ENCODE data around the gene VRK3.
"Not testable (repeated sequence)": the region's sequence is repeated elsewhere in the genome, so short reads cannot be mapped to it uniquely, and the experiment has no call there.

The VRK3 gene

GRCh38 chr19:49997709-49998108 lies 27.5 kb downstream of the VRK3 start:
- peak; percentile 73 for FAIRE-seq
- DNase-seq (ENCODE audit: insufficient read length, low spot score), result peak; percentile 50

DNA sequence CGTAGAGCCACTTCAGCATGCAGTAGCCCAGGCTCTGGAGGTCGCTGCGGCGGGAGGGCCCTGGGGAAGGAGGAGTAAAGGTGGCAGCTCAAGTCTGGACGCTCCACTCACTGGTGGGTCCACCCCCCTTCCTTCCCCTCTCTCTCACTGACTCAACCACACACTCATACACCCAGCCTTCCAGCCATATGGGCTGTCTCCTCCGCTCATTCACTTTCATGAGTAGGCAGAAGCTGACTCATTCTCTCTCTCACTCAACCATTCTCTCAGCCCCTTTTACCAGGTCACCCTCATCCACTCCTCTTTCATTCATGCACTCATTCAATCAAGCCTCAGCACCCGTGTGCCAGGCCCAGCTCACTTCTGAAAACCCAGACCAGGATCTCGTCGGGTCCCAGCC lies 36.7 kb downstream of the VRK3 start:
- DNase-seq (ENCODE audit: insufficient read length, low spot score) (no peak), FAIRE-seq (no peak)

DNA sequence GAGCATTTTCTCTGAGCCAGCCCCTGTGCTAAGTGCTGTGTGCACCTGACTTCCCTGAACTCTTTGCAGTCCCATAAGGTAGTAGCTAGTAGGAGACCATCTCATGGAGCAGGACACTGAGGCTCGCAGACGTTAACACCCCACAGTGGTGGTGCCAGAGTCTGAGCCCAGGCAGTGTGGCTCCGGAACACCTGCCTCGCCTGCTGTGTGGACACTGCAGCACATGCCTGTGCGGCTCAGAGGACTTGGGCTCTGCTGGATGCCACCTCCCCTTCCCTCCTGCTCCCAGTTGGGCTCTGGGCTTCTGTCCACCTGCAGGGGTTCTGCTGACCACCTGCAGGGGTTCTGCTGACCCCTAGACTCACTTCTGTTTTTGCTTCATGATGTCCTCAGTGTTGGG lies 37.2 kb downstream of the VRK3 start:
- no peak for FAIRE-seq
- no peak for DNase-seq (ENCODE audit: insufficient read length, low spot score)

DNA sequence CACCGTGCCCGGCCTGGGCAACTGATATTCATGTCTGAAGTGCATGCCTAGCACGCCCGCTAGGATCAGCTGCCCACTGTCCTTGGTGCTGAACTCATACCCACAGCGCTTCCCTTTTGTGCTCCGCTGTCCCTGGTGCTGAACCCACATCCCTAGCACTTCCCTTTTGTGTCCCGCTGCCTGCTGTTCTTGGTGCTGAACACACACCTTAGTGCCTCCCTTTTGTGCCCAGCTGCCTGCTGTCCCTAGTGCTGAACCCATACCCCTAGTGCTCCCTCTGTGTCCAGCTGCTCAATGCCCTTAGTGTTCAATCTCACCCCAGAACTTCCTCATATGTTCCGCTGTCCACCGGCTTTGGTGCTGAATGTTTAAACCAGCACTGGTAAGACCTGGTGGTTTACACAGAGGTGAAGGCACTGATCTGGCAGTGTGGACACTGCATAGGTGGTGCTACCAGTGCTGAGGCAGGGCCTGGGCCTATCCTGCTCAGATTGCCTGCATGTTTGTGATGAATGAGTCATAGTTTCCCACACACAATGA lies 37.9 kb downstream of the VRK3 start:
- FAIRE-seq, result peak; percentile 83
- peak; percentile 42 for DNase-seq (ENCODE audit: insufficient read length, low spot score)

- no peak for FAIRE-seq
- DNase-seq (ENCODE audit: insufficient read length, low spot score), result no peak
These were observed 38.8 kb downstream of the VRK3 start for GRCh38 chr19:49986354-49986753.

- FAIRE-seq (no peak), DNase-seq (ENCODE audit: insufficient read length, low spot score) (no peak)
These were observed 39.3 kb downstream of the VRK3 start for GRCh38 chr19:49985871-49986270.

GRCh38 chr19:49984491-49984890 lies 40.7 kb downstream of the VRK3 start:
- FAIRE-seq (no peak), DNase-seq (ENCODE audit: insufficient read length, low spot score) (no peak)

DNA sequence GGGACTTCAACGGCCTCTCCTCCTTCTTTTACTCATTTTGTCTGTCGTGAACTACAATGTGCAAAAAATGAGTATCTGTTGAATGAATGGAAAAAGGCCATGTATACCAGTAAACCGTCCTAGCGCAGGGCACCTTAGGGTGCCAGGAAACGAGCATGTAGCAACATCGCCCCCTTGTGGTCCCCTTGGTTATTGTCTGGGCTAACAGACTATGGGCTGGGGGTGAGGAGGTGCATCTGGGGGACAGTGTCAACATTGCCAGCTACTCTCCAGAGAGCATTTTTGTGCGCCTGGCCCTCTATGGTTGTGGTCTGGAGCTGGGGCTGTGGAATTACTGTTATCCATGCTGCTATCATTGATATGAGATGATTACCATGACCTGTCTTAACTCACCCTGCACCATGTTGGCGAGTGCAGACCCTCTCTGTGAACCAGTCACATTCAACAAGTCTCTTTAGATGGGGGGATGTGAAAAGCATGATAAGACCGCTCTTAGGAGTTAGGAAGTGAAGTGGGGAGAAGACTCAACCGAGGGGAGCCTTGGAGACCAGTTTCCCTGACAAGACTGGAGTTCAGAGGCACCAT lies 41.4 kb downstream of the VRK3 start:
- FAIRE-seq (peak; percentile 70), DNase-seq (ENCODE audit: insufficient read length, low spot score) (peak; percentile 64)

- DNase-seq (ENCODE audit: insufficient read length, low spot score) (no peak), FAIRE-seq (no peak)
These were observed 43.3 kb downstream of the VRK3 start for GRCh38 chr19:49981603-49982593.

- no peak for DNase-seq (ENCODE audit: insufficient read length, low spot score)
- no peak for FAIRE-seq
These were observed 46.8 kb downstream of the VRK3 start for GRCh38 chr19:49978324-49978723.

- FAIRE-seq (no peak), DNase-seq (ENCODE audit: insufficient read length, low spot score) (no peak)
These were observed 47.3 kb downstream of the VRK3 start for GRCh38 chr19:49977881-49978280.

DNA sequence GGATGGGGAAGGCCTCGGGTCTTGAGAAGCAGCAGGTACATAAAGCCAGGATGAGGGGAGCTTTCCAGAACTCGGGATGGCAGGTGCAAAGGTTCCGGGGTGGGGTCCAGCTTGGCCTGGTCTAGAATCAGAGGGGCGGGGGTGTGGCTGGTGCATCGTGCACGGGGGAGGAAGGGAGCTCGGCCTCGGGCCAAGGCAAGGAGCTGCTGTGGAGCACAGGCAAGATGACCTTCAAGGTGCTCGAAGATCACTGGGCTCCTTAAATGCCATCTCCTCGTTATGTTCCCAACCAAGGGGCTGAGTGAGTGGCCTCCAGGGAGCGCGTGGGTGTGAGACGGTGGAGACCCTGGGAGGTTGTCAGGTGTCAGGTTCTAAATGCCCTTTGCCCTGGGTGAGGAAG lies 48.1 kb downstream of the VRK3 start:
- DNase-seq (ENCODE audit: insufficient read length, low spot score) (no peak), FAIRE-seq (no peak)

- no peak for DNase-seq (ENCODE audit: insufficient read length, low spot score)
- FAIRE-seq, result no peak
These were observed 48.7 kb downstream of the VRK3 start for GRCh38 chr19:49976496-49976895.

GRCh38 chr19:49975051-49975450 lies 50.1 kb downstream of the VRK3 start:
- DNase-seq (ENCODE audit: insufficient read length, low spot score) (no peak), FAIRE-seq (no peak)

GRCh38 chr19:49973987-49974386 lies 51.2 kb downstream of the VRK3 start:
- DNase-seq (ENCODE audit: insufficient read length, low spot score), result no peak
- no peak for FAIRE-seq

DNA sequence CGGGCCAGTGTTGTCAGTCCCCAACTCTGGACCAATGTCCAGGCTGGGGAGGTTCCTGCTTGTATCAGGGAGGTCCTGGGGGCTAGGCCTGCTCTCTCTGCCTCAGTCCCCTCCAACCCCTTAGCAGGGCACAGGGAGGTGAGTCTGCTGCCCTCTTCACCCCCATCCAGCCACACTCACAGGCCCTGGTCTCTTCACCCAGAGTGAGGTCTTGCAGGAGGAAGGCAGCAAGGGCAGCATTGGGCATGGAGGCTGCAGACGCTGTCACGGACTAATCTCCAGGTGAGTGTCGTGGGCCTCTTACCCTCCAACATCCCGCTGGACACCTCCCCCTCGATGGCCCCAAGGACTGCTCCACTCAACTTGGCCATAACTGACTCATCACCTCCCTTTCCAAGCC lies 52.3 kb downstream of the VRK3 start:
- DNase-seq (ENCODE audit: insufficient read length, low spot score) (no peak), FAIRE-seq (no peak)

DNA sequence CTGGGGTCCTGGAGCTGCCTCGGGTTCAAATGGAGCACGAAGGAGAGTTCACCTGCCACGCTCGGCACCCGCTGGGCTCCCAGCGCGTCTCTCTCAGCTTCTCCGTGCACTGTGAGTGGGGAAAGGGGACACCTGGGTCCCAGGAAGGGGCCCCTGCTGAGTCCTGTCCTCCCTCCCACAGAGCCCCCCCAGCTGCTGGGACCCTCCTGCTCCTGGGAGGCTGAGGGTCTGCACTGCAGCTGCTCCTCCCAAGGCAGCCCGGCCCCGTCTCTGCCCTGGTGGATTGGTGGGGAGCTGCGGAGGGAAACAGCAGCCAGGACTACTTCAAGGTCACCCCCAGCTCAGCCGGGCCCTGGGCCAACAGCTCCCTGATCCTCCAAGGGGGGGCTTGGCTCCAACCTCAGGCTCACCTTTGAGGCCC lies 53.2 kb downstream of the VRK3 start:
- no peak for FAIRE-seq
- no peak for DNase-seq (ENCODE audit: insufficient read length, low spot score)

- FAIRE-seq; DNase-seq (ENCODE audit: insufficient read length, low spot score): not testable (repeated sequence)
These were observed 55.8 kb downstream of the VRK3 start for GRCh38 chr19:49969355-49969754.

GRCh38 chr19:49968279-49968922 lies 56.8 kb downstream of the VRK3 start:
- no peak for DNase-seq (ENCODE audit: insufficient read length, low spot score)
- no peak for FAIRE-seq

DNA sequence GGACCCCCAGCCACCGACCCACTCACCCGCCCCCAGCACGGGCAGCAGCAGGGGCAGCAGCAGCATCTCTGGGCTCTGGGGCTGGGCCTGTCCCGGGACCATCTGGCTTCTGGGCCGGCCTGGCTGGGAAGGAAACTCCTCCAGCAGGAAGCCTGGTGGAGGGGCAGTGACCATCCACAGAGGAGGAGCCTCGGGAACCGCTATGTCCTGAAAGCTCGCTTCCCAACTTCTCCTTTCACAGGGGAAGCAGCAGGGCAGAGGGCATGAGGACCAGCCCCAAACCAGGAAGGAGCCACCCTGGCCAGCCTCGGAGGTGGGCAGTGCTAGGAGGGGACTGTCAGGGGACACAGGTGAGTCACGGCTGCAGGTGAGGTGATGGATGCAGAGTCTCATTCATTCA lies 64.2 kb downstream of the VRK3 start, which contains the start of gene SIGLEC11:
Gene SIGLEC11, minus strand, starts transcription at position 193 of the 400 bp plus-strand sequence. Its CDS starts 91 bp downstream, at position 102.
- not testable (repeated sequence) for FAIRE-seq; DNase-seq (ENCODE audit: insufficient read length, low spot score)

DNA sequence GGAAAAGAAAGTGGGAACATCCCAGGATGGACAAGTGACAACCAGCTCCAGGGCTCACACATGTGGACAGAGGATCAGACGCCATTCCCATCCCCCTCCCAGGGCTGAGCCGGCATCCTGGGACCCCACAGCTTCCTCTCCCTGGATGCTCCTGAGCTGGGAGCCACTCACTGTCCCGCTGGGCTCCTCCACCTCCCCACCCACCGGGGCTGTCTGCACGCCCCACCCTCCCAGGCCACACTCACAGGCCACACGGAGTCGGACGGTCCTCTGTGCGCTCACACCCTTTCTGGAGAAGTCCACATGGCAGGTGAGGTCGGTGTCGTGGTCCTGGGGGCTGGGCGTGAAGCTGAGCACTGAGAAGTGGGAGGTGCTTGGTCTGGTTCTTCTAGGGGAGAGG lies 65.3 kb downstream of the VRK3 start:
- FAIRE-seq; DNase-seq (ENCODE audit: insufficient read length, low spot score): not testable (repeated sequence)

Data from GM19239 (cell line).